Measurements from ENCODE around the gene KCNA2. TPM values are rescaled to one million over a fixed set of nuclear protein-coding genes. Genes with fewer than 3 reads are reported as not detected.

The KCNA2 gene
- polyA plus RNA-seq, 1 of the 3 experiments (the other 2 are of a cell fraction): not detected

DNA sequence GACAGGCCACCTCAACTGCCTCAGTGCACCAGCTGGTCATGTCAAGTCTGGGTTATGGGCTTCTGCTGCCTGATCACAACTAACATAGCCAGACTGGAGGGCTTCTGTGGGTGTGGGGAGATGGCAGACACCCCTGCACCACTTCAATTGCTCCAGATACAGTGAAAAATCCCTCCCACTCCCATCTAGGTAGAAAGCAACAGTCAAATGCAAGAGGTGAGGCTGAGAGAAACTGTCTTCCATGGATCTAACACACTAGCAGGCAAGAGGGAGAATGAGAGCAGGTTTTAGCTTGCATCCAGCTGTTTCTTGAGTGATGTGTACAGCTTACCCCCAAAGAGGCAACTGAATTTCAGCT lies 10.8 kb downstream of the KCNA2 start:
- ChIA-PET CTCF (interaction anchor here (0.8 to 4.1 kb wide), 5 partner anchors 11 to 188 kb away, joined by 3 to 20 read pairs (median 4); partner anchors contain the start of gene KCNA2), POLR2A (no interaction called here)
- Histone ChIP-seq H3K79me2 (ENCODE audit: insufficient read depth) (no peaks in the 10 kb centered on the region), H3K9me2 (no peaks in the 10 kb centered on the region), H3F3A (replicated peaks; ENCODE audit: insufficient read depth) (no peaks in the 10 kb centered on the region), H3K27me3 (ENCODE audit: insufficient read depth) (no peaks in the 10 kb centered on the region; the same call in 1 of the 2 replicates), H3K4me3 (ENCODE audit: low read depth in 2 of 2, low read length in 1 of 2) (no peak overlapping the region), H4K20me1 (ENCODE audit: insufficient read depth) (no peaks in the 10 kb centered on the region), H2AFZ (ENCODE audit: low read depth) (no peak overlapping the region), H3K27ac (ENCODE audit: low read depth in 2 of 2, low read length in 1 of 2) (no peak overlapping the region), H3K4me2 (no peak overlapping the region), H3K9ac (no peak overlapping the region), H3K4me1 (ENCODE audit: control insufficient read depth in 1 of 2, insufficient read depth in 2 of 2, low read depth in 1 of 2, low read length in 1 of 2) (no peaks in the 10 kb centered on the region), H3K9me3 (no peaks in the 10 kb centered on the region), H3K36me3 (replicated peaks in 1 of 2; ENCODE audit: control insufficient read depth in 1 of 2, insufficient read depth in 2 of 2, low read length in 1 of 2) (no peaks in the 10 kb centered on the region)
- no peak for DNase-seq
- TF ChIP-seq JUND (IDR thresholded peaks at IDR 0.05) (no peak), CHD2 (IDR thresholded peaks at IDR 0.05; ENCODE audit: low read length, partially characterized antibody) (no peak), MXI1 (IDR thresholded peaks at IDR 0.05; ENCODE audit: low read depth, low read length) (no peak), POLR2AphosphoS5 (IDR thresholded peaks at IDR 0.05; ENCODE audit: low read depth, low read length) (no peak), TEAD4 (IDR thresholded peaks at IDR 0.05; ENCODE audit: borderline replicate concordance, insufficient read depth) (no peak), TAF1 (IDR thresholded peaks at IDR 0.05; ENCODE audit: borderline replicate concordance, low read depth, low read length) (no peak), RCOR1 (IDR thresholded peaks at IDR 0.05; ENCODE audit: low read length) (no peak), TCF12 (IDR thresholded peaks at IDR 0.05) (no peak), MEF2A (IDR thresholded peaks at IDR 0.05; ENCODE audit: borderline replicate concordance, low read depth) (no peak), NRF1 (IDR thresholded peaks at IDR 0.05; ENCODE audit: low read depth, low read length) (no peak)
- TF ChIP-seq, protein P1, sequence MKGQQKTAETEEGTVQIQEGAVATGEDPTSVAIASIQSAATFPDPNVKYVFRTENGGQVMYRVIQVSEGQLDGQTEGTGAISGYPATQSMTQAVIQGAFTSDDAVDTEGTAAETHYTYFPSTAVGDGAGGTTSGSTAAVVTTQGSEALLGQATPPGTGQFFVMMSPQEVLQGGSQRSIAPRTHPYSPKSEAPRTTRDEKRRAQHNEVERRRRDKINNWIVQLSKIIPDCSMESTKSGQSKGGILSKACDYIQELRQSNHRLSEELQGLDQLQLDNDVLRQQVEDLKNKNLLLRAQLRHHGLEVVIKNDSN (IDR thresholded peaks at IDR 0.05; ENCODE audit: borderline replicate concordance, low read depth): no peak

DNA sequence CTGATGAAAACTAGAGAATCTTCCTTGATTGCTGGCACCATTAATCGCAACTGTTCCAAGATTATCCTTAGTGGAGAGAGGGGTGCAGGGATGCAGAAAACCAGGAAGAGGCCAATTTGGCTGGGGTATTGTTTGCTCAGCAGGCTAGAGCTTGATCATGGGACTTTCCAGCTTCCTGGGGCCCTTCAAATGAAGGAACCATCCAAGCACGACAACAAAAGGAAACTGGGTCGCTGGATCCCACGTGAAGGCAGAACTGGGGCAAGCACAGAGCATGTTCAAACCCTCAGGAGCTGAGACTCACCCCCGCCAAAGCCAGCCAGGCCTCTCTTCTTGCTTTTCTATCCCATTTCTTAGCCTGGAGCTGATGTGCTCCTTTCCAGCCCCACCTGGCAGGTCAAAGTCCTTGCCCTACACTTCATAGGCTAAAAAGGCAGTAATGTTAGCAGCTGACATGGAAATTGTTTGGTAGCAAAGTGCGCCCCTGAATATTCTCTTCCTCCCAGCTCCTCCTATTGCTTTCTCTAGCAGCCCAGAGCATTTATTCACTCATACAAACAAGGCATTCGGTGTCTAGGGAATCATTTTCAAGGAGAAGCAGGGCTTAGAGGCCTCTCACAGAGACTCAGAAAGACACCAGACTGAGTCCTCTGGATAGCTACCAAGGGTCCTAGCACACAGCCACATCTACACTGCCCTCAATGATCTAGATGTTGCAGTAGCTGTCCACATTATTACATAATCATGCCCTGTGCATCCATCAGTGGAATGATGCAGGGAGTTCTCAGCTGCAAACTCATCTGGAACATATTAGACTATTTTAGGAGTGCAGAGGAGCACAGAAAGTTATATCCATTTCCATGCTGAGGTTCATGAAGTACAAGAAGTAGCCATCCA lies 11.5 kb downstream of the KCNA2 start:
- H3K9ac ChIP-seq: no peak overlapping the region
- no peak overlapping the region for H3K4me3 ChIP-seq (ENCODE audit: low read depth in 2 of 2, low read length in 1 of 2)
- POLR2A ChIA-PET: interaction anchor here (0.5 kb wide), 1 partner anchor 231 kb away, joined by 3 read pairs; no protein-coding TSS in a partner anchor
- H3K9me2 ChIP-seq: no peaks in the 10 kb centered on the region
- no peaks in the 10 kb centered on the region for H3K36me3 ChIP-seq (replicated peaks in 1 of 2; ENCODE audit: control insufficient read depth in 1 of 2, insufficient read depth in 2 of 2, low read length in 1 of 2)
- CTCF ChIA-PET: interaction anchor here (0.7 to 4.1 kb wide), 11 partner anchors 8 to 189 kb away, joined by 3 to 20 read pairs (median 4); partner anchors contain the start of gene KCNA2
- H4K20me1 ChIP-seq (ENCODE audit: insufficient read depth): no peaks in the 10 kb centered on the region
- H3K4me2 ChIP-seq: no peak overlapping the region
- no peak overlapping the region for H3K27ac ChIP-seq (ENCODE audit: low read depth in 2 of 2, low read length in 1 of 2)
- H3K27me3 ChIP-seq (ENCODE audit: insufficient read depth): no peaks in the 10 kb centered on the region; the same call in 1 of the 2 replicates
- no peaks in the 10 kb centered on the region for H3K79me2 ChIP-seq (ENCODE audit: insufficient read depth)
- no peaks in the 10 kb centered on the region for H3K4me1 ChIP-seq (ENCODE audit: control insufficient read depth in 1 of 2, insufficient read depth in 2 of 2, low read depth in 1 of 2, low read length in 1 of 2)
- no peaks in the 10 kb centered on the region for H3K9me3 ChIP-seq
- no peak for DNase-seq
- no peaks in the 10 kb centered on the region for H3F3A ChIP-seq (replicated peaks; ENCODE audit: insufficient read depth)
- WGBS (ENCODE audit: low lambda C conversion rate): 35% methylated on average over 7 of the region's 7 CpGs
- H2AFZ ChIP-seq (ENCODE audit: low read depth): no peak overlapping the region
- TF ChIP-seq TCF12 (IDR thresholded peaks at IDR 0.05) (no peak), RFX5 (IDR thresholded peaks at IDR 0.05; ENCODE audit: low read length) (no peak), TEAD4 (IDR thresholded peaks at IDR 0.05; ENCODE audit: borderline replicate concordance, insufficient read depth) (no peak), ELF1 (IDR thresholded peaks at IDR 0.05) (no peak), FOXJ3 (CRISPR knock-in tag; IDR thresholded peaks at IDR 0.05) (no peak), RCOR1 (IDR thresholded peaks at IDR 0.05; ENCODE audit: low read length) (no peak), RAD21 (IDR thresholded peaks at IDR 0.05; ENCODE audit: low read length) (no peak), YY1 (IDR thresholded peaks at IDR 0.05; ENCODE audit: low read depth) (no peak), NRF1 (IDR thresholded peaks at IDR 0.05; ENCODE audit: low read depth, low read length) (no peak)
- TF ChIP-seq, protein P2, sequence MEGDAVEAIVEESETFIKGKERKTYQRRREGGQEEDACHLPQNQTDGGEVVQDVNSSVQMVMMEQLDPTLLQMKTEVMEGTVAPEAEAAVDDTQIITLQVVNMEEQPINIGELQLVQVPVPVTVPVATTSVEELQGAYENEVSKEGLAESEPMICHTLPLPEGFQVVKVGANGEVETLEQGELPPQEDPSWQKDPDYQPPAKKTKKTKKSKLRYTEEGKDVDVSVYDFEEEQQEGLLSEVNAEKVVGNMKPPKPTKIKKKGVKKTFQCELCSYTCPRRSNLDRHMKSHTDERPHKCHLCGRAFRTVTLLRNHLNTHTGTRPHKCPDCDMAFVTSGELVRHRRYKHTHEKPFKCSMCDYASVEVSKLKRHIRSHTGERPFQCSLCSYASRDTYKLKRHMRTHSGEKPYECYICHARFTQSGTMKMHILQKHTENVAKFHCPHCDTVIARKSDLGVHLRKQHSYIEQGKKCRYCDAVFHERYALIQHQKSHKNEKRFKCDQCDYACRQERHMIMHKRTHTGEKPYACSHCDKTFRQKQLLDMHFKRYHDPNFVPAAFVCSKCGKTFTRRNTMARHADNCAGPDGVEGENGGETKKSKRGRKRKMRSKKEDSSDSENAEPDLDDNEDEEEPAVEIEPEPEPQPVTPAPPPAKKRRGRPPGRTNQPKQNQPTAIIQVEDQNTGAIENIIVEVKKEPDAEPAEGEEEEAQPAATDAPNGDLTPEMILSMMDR (IDR thresholded peaks at IDR 0.05): no peak
- TF ChIP-seq, protein P3, sequence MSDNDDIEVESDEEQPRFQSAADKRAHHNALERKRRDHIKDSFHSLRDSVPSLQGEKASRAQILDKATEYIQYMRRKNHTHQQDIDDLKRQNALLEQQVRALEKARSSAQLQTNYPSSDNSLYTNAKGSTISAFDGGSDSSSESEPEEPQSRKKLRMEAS (IDR thresholded peaks at IDR 0.05; ENCODE audit: low read depth): no peak
- TF ChIP-seq, protein P4, sequence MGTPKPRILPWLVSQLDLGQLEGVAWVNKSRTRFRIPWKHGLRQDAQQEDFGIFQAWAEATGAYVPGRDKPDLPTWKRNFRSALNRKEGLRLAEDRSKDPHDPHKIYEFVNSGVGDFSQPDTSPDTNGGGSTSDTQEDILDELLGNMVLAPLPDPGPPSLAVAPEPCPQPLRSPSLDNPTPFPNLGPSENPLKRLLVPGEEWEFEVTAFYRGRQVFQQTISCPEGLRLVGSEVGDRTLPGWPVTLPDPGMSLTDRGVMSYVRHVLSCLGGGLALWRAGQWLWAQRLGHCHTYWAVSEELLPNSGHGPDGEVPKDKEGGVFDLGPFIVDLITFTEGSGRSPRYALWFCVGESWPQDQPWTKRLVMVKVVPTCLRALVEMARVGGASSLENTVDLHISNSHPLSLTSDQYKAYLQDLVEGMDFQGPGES (IDR thresholded peaks at IDR 0.05; ENCODE audit: low read depth, low read length): no peak
- TF ChIP-seq, protein P5, sequence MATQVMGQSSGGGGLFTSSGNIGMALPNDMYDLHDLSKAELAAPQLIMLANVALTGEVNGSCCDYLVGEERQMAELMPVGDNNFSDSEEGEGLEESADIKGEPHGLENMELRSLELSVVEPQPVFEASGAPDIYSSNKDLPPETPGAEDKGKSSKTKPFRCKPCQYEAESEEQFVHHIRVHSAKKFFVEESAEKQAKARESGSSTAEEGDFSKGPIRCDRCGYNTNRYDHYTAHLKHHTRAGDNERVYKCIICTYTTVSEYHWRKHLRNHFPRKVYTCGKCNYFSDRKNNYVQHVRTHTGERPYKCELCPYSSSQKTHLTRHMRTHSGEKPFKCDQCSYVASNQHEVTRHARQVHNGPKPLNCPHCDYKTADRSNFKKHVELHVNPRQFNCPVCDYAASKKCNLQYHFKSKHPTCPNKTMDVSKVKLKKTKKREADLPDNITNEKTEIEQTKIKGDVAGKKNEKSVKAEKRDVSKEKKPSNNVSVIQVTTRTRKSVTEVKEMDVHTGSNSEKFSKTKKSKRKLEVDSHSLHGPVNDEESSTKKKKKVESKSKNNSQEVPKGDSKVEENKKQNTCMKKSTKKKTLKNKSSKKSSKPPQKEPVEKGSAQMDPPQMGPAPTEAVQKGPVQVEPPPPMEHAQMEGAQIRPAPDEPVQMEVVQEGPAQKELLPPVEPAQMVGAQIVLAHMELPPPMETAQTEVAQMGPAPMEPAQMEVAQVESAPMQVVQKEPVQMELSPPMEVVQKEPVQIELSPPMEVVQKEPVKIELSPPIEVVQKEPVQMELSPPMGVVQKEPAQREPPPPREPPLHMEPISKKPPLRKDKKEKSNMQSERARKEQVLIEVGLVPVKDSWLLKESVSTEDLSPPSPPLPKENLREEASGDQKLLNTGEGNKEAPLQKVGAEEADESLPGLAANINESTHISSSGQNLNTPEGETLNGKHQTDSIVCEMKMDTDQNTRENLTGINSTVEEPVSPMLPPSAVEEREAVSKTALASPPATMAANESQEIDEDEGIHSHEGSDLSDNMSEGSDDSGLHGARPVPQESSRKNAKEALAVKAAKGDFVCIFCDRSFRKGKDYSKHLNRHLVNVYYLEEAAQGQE (IDR thresholded peaks at IDR 0.05; ENCODE audit: low read depth, low read length): no peak

All from SK-N-SH (cell line).